AG09309 (cell line): ENCODE data around the gene SLC66A1.

Source experiments
- DNase-seq: peaks from one replicate; pipeline ENCODE4 v3.0.0-alpha.2; 2010; ENCODE audit warnings: low read depth
- H3K4me3 ChIP-seq: 2 replicates; pipeline ENCODE4 v1.5.1; 2011; ENCODE audit warnings: mild to moderate bottlenecking, low read depth, low read length, moderate library complexity; ENCODE audit not compliant: control insufficient read depth
- CTCF ChIP-seq: IDR thresholded peaks from 2 replicates; pipeline ENCODE4 v1.5.1; 2011; ENCODE audit warnings: mild to moderate bottlenecking, low read depth, low read length, inconsistent platforms; ENCODE audit not compliant: insufficient read depth, control insufficient read depth; ENCODE audit errors: missing control alignments

SLC66A1 gene

GRCh38 chr1:19368964-19369363 lies 56.8 kb downstream of the SLC66A1 start:
- TF ChIP-seq CTCF, result no peak
- DNase-seq, result no peak

GRCh38 chr1:19369396-19370090 lies 57.4 kb downstream of the SLC66A1 start:
- TF ChIP-seq CTCF, result no peak
- DNase-seq, result no peak
- no peak overlapping the region for H3K4me3 ChIP-seq

More at GRCh38 chr1:19368964-19369363, 56.8 kb downstream of the SLC66A1 start:
- H3K4me3 ChIP-seq, result no peak overlapping the region

GRCh38 chr1:19370453-19371170 lies 58.5 kb downstream of the SLC66A1 start:
- DNase-seq, result no peak
- TF ChIP-seq CTCF, result no peak
- H3K4me3 ChIP-seq, result no peak overlapping the region

GRCh38 chr1:19371226-19372135 lies 59.4 kb downstream of the SLC66A1 start:
- no peak for TF ChIP-seq CTCF
- DNase-seq, result no peak

GRCh38 chr1:19372136-19372514 lies 60.0 kb downstream of the SLC66A1 start:
- DNase-seq, result no peak
- no peak overlapping the region for H3K4me3 ChIP-seq
- TF ChIP-seq CTCF, result no peak

More at GRCh38 chr1:19371226-19372135, 59.4 kb downstream of the SLC66A1 start:
- no peak overlapping the region for H3K4me3 ChIP-seq

- H3K4me3 ChIP-seq, result no peak overlapping the region
- DNase-seq, result no peak
- TF ChIP-seq CTCF, result no peak
Measured at GRCh38 chr1:19372602-19373001, 60.5 kb downstream of the SLC66A1 start.
